Smooth muscle cell (in vitro differentiated cells): ENCODE results near the gene AJM1. TPM values are rescaled to one million over a fixed set of nuclear protein-coding genes. Genes with fewer than 3 reads are reported as not detected.

Source experiments
- DNase-seq: peaks from one replicate; lab custom pipeline; 2025; ENCODE audit not compliant: unreplicated experiment; lab: John Stamatoyannopoulos, UW
- H2AFZ ChIP-seq: fragments of 200-600 bp; sonication (generic); 2 replicates; pipeline ENCODE4 v1.6.0; 2016; ENCODE audit warnings: antibody characterized with exemption, low read depth, mild to moderate bottlenecking
- H3F3A ChIP-seq: fragments of 200-600 bp; sonication (generic); 2 replicates; pipeline ENCODE4 v1.6.0; 2017; ENCODE audit warnings: antibody characterized with exemption, low read depth
- H3K27ac ChIP-seq: fragments of 200-600 bp; sonication (generic); 2 replicates; pipeline ENCODE4 v1.5.1; 2016; ENCODE audit warnings: low read depth, mild to moderate bottlenecking
- H3K27me3 ChIP-seq: fragments of 200-600 bp; sonication (generic); 2 replicates; pipeline ENCODE4 v1.6.1; 2016; ENCODE audit warnings: low read depth, mild to moderate bottlenecking
- H3K36me3 ChIP-seq: fragments of 200-600 bp; sonication (generic); 2 replicates; pipeline ENCODE4 v1.5.1; 2016; ENCODE audit warnings: low read depth
- H3K4me1 ChIP-seq: fragments of 200-600 bp; sonication (generic); 2 replicates; pipeline ENCODE4 v1.5.1; 2016; ENCODE audit warnings: low read depth
- H3K4me2 ChIP-seq: fragments of 200-600 bp; sonication (generic); 2 replicates; pipeline ENCODE4 v1.6.0; 2016; ENCODE audit warnings: mild to moderate bottlenecking
- H3K4me3 ChIP-seq: fragments of 200-600 bp; sonication (generic); 2 replicates; pipeline ENCODE4 v1.5.1; 2016; ENCODE audit warnings: mild to moderate bottlenecking
- H3K79me2 ChIP-seq: fragments of 200-600 bp; sonication (generic); 2 replicates; pipeline ENCODE4 v1.6.0; 2016; ENCODE audit warnings: low read depth, mild to moderate bottlenecking
- H3K9ac ChIP-seq: fragments of 200-600 bp; sonication (generic); 2 replicates; pipeline ENCODE4 v1.6.0; 2016; ENCODE audit warnings: low read depth
- H3K9me3 ChIP-seq: fragments of 200-600 bp; sonication (generic); replicated peaks from 2 replicates; pipeline ENCODE4 v1.5.1; 2016; ENCODE audit warnings: low read depth
- H4K20me1 ChIP-seq: fragments of 200-600 bp; sonication (generic); 2 replicates; pipeline ENCODE4 v1.6.0; 2016; ENCODE audit warnings: low read depth
- WGBS: methylation state at CpG from one replicate; pipeline ENCODE4 v1.1.7; 2016; ENCODE audit warnings: low lambda C conversion rate; 5-methylcytosine and 5-hydroxymethylcytosine counted together
- polyA plus RNA-seq: library from polyadenylated mRNA; unstranded; fragments of >200 nt; fragmentation: Nextera tagmentation; extraction: Ambion mirVana; gene quantifications from 2 replicates; pipeline ENCODE4 v1.2.1, GENCODE V29; 2016
- total RNA-seq: library from RNA; depleted of rRNA; stranded (reverse); fragments of >200 nt; gene quantifications from 2 replicates; pipeline ENCODE4 v1.2.3, GENCODE V29; 2014
- TF ChIP-seq, protein P1 (sequence below): fragments of 200-600 bp; sonication (generic); IDR thresholded peaks from 2 replicates; pipeline ENCODE4 v1.5.1; 2017; ENCODE audit warnings: borderline replicate concordance, mild to moderate bottlenecking, antibody characterized with exemption; ENCODE audit not compliant: insufficient read depth, poor library complexity, severe bottlenecking

The AJM1 gene
- total and polyA plus RNA-seq, 2 experiments from 2014 or later = 1.8 to 2.9 TPM

DNA sequence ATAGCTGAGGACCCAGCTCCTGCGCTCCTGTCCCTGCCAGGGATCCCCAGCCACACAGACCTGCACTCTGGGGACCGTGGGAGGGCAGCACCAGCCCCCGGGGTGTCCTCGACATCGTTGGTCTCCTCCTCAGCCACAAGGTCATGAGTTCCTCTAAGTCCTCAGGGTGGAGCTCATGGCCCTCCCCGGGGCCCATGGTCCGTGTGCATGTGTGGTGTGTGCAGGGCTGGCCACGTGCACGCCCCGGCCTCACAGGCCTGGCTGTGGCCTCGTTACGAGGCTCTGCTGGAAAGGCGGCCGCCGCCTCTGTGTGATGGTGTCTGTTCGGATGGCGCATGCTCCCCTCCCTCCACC lies 16.1 kb upstream of the AJM1 start:
- WGBS = 97% methylated on average over 16 of the region's 17 CpGs
- Histone ChIP-seq H2AFZ (no peak overlapping the region), H3K9me3 (no peaks in the 10 kb centered on the region), H3K79me2 (peaks cover 16% of the 10 kb centered on the region), H3K27me3 (no peaks in the 10 kb centered on the region), H3K4me3 (no peak overlapping the region), H3K27ac (no peak overlapping the region), H4K20me1 (peaks cover 51% of the 10 kb centered on the region), H3K9ac (no peak overlapping the region), H3F3A (no peaks in the 10 kb centered on the region), H3K4me2 (no peak overlapping the region), H3K36me3 (no peaks in the 10 kb centered on the region), H3K4me1 (no peaks in the 10 kb centered on the region)
- TF ChIP-seq, protein P1, sequence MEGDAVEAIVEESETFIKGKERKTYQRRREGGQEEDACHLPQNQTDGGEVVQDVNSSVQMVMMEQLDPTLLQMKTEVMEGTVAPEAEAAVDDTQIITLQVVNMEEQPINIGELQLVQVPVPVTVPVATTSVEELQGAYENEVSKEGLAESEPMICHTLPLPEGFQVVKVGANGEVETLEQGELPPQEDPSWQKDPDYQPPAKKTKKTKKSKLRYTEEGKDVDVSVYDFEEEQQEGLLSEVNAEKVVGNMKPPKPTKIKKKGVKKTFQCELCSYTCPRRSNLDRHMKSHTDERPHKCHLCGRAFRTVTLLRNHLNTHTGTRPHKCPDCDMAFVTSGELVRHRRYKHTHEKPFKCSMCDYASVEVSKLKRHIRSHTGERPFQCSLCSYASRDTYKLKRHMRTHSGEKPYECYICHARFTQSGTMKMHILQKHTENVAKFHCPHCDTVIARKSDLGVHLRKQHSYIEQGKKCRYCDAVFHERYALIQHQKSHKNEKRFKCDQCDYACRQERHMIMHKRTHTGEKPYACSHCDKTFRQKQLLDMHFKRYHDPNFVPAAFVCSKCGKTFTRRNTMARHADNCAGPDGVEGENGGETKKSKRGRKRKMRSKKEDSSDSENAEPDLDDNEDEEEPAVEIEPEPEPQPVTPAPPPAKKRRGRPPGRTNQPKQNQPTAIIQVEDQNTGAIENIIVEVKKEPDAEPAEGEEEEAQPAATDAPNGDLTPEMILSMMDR = no peak
- no peak for DNase-seq

DNA sequence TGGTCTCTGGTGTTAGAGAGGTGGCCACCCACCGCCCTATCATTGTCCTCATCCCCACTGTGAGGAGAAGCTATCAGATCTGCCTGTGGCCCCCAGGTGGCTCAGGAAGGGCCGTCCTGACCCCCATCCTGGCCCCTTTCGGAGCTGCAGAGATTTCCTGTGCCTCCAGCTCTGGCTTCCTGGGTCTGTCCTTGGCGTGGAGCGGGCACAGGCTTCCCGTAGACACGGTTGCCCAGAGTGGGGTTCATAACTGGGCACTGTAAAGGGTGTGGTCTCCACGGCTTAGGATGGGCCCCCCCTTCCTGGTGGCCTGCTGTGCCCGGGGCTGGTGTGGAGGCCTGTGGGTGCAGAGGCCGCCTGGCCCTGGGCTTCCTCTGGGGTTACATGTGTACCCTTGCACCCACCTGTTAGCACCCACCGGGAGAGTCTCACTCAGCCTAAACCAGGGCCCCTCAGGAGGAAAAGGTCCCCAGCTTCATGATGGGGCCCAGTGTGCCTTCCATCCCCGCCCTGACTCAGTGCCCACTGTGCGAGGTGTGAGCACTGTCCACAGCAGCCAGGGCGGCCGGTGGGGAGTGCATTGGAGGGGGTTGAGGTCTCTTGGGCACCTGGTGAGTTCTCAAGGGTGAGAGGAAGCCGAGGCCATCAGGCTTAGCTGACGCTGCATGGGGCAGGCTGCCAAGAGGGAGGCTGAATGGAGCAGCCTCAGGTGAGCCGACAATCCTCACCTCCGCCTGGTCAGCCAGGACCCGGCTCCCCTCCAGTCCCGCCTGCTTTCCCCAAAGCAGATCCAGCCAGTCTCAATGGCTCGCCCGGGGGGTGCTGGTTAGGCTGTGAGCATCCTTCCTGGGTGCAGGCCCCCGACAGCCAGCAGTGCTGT lies 15.3 kb upstream of the AJM1 start:
- Histone ChIP-seq H3K9me3 (no peaks in the 10 kb centered on the region), H3K27ac (no peak overlapping the region), H3K79me2 (peaks cover 8% of the 10 kb centered on the region), H2AFZ (no peak overlapping the region), H3K4me2 (no peak overlapping the region), H3K4me1 (no peaks in the 10 kb centered on the region), H3F3A (no peaks in the 10 kb centered on the region), H3K27me3 (no peaks in the 10 kb centered on the region), H4K20me1 (peaks cover 45% of the 10 kb centered on the region), H3K36me3 (no peaks in the 10 kb centered on the region), H3K4me3 (no peak overlapping the region), H3K9ac (no peak overlapping the region)
- 98% methylated on average over 24 of the region's 24 CpGs for WGBS
- TF ChIP-seq, protein P1 = no peak
- no peak for DNase-seq

DNA sequence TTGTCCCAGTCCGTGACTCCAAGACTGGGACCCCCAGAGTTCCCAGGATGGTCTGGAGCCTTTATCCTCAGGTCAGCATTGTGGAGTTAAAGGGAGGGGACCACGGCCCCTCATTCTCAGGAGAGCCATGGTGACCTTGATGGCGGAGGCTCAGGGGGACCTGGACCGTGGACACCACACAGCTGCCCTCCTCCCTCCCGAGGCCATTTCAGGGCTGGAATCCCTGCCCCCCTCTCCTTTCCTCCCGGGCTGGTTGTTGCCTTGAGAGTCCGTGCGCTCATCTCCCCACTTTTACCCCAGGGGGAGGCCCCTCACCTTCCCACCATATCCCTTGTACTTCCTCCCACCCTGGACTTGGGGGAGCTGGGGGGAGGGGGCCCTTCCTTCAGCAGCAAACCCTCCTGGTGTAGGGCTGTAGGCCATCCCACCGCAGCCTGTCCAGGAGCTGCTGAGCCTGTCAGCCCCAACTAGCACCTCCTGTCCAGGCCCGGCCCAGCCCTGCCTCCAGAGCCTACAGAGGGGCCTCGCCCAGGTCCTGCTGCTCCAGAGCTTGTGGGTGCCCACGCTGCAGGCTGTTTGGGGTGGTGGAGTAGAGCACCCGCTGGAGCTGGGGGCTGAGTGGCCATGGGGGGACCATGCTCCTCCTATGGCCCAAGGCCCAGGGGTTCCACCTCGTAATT lies 14.3 kb upstream of the AJM1 start:
- no peaks in the 10 kb centered on the region for H3K27me3 ChIP-seq
- no peak overlapping the region for H3K27ac ChIP-seq
- no peaks in the 10 kb centered on the region for H3K36me3 ChIP-seq
- no peaks in the 10 kb centered on the region for H3K79me2 ChIP-seq
- 94% methylated on average over 13 of the region's 14 CpGs for WGBS
- peaks cover 36% of the 10 kb centered on the region for H4K20me1 ChIP-seq
- no peak overlapping the region for H2AFZ ChIP-seq
- no peak overlapping the region for H3K4me3 ChIP-seq
- no peaks in the 10 kb centered on the region for H3K4me1 ChIP-seq
- TF ChIP-seq, protein P1 = no peak
- H3K4me2 ChIP-seq = no peak overlapping the region
- no peaks in the 10 kb centered on the region for H3F3A ChIP-seq
- no peak for DNase-seq
- H3K9me3 ChIP-seq = no peaks in the 10 kb centered on the region
- H3K9ac ChIP-seq = no peak overlapping the region
